Activated CD4-positive, CD25-positive, alpha-beta regulatory T cell (primary cell): Measurements from ENCODE around the gene BANF2.

Source experiments
- DNase-seq, 4 experiments: peaks; one replicate each; lab custom pipeline; 2025; lab: John Stamatoyannopoulos, UW

BANF2 gene

DNA sequence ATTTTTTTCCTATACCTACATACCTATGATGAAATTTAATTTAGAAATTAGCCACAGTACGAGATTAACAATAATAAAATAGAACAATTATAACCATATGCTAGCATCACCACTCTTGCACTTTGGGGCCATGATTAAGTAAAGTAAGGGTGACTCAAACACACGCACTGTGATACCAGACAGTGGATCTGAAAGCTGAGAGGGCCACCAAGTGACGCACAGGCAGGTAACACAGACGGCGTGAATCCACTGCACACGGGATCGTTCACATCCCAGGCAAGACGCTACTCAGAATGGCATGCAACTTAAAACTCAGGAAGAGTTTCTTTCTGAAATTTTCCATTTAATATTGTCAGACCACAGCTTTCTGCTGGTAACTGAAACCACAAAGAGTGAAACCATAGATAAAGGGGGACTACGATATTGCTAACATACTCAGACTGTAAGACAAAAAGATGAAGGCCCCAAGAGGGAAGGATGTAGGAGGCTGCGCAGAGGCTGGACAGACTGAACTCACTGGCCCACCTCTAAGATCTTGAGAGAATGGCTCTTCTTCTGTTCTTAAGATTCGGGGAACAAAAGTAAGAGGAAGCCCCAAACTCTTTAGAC is 35.6 kb upstream of the BANF2 start:
- DNase-seq, result no peak

DNA sequence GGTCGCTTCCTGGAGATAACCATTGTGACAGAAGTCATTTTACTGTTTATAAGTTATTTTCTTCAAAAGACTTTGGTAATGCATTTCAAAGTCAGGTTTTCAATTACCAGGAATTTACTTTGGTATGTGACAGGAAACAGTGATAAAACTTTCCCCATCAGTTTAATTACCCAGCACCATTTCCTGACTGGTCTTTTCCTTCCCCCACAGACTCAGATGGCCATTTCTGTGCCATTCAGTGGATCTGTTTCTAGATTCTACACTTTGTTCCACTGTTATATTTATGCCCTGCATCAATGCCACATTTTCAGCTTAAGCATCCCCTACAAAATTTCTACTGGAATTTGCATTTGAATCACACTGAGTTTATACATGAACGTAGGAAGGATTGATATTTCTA is 34.0 kb upstream of the BANF2 start:
- no peak for DNase-seq

DNA sequence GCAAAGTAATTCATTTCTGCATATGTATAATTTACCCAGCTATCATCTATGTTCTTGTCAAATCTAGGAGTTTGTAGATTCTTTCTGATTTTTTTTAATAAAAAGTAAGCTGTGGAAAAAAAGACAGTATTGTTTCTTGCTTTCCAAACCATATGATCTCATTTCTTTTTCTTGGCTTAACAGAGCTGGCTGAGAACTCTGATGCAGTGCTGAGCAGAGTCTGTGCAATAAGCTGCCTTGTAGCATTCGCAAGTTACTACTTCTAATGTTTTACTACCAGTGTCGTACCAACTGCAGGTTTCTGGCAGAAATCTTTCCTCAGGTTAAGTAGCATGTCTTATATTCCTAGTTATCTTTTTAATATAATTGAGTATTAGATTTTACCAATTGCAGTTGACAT is 33.3 kb upstream of the BANF2 start:
- no peak for DNase-seq

DNA sequence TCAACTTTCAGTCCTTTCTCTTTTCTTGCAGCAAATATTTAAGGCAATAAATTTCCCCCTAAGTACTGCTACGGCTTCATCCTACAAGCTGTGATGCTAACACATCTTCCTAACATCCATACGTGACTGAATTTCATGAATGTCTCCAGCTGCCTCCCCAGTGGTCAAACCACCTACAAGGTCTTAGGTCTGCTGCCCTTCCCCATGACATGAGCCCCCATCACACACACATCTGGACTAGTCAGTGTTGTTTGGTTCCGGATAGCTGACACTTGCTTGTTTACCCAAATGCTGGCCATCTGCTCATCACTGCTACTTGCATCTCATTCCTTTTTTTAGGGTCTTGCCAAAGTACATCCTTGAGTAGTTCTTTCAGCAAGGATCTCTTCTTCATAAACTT is 32.3 kb upstream of the BANF2 start:
- DNase-seq, result no peak

DNA sequence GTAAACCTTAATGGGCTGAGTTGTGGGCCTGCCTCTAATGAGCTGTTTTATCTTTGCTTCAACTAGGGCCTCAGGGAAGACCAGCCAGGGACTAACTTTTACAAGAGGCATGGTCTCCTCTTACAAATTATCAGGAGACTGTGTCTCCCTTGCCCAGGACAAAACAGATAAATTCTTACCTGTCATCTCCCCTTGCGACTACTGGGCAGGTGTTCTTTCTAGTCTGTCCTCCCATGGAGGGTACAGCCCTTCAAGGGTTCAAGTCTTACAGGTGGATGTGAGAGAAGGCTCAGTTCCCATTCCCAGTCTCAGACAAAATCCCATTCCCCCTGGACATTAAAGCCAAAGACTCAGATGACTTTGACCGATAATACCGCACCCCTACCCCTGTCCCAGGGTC is 31.3 kb upstream of the BANF2 start:
- DNase-seq, result no peak

DNA sequence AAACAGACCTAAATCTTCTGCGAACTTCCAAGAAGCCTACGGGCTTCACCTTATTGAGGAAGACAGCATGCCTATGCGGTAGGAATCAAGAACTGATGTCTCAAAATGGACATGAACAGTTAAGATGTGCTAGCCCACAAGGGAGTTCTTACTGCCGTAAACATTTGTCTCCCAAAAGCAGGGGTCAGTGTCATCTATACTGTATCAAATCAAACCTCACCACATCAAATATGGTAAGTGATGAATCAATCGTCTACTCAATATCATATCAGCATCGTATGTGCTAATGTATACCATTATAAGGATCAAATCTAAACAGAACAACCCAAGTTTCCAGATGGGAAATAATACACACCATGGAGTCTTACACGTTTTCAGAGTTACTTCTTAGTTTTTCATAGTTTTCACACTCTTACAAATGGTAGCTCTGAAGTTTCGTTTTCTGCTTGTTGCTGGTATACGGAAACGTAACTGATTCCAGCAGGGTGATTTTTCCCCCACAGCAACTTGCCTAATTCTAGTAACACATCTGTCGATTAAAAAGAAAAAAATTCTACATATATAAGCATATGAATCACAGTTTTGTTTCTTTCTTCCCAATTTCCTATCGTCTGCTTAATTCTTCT is 30.3 kb upstream of the BANF2 start:
- no peak for DNase-seq

DNA sequence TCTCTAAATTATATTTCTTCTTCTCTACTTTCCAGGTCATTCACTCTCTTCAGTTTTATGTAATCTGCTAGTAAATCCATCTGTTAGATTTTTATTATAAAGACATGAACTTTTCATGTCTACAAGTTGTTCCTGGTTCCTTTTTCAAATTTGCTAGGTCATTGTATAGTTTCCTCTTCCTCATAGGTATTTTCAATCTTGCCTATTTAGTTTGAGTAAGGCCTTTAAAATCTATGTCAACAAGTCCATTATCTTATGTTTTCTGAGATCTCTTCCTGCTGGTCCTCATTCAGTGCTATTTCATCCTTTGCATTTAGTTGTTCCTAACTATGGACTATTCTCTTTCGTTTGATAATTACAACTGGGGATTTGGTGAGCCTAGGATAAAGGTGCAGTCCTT is 28.8 kb upstream of the BANF2 start:
- no peak for DNase-seq

DNA sequence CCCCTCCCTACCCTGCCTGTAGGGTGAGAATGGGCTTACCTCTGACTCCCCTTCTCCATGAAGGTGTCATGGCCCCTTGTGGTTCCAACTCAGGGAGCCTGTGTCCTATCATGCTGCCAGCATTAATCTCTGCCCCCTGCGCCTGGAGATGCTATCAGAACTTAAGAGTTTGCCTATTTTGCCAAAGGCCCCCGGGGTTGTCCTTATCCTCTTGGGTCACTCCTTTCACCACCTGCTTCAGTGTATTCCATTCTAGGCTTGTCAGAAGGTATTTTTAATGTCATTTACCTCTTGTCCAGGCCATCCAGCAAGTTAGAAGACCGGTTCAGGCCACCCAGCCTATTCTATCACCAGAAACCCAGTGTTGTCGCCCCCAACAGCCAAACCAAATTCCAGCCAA is 28.2 kb upstream of the BANF2 start:
- no peak for DNase-seq

DNA sequence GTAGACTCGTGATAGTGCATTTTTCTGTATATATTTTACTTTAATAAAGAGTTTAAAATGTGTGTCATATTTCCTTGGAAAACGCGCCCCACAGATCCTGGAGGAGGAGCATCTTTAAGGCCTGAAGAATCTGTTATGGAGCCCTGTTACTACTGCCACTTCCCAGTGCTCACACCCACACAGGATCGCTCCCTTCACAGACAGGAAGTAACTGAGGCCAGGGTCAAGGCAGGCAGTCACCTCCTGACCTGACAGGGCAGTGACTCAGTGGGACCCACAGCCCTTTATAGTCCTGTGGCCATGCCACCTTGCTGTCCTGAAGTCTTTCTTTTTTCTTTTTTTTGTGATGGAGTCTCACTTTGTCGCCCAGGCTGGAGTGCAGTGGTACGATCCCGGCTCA is 26.7 kb upstream of the BANF2 start:
- no peak for DNase-seq

DNA sequence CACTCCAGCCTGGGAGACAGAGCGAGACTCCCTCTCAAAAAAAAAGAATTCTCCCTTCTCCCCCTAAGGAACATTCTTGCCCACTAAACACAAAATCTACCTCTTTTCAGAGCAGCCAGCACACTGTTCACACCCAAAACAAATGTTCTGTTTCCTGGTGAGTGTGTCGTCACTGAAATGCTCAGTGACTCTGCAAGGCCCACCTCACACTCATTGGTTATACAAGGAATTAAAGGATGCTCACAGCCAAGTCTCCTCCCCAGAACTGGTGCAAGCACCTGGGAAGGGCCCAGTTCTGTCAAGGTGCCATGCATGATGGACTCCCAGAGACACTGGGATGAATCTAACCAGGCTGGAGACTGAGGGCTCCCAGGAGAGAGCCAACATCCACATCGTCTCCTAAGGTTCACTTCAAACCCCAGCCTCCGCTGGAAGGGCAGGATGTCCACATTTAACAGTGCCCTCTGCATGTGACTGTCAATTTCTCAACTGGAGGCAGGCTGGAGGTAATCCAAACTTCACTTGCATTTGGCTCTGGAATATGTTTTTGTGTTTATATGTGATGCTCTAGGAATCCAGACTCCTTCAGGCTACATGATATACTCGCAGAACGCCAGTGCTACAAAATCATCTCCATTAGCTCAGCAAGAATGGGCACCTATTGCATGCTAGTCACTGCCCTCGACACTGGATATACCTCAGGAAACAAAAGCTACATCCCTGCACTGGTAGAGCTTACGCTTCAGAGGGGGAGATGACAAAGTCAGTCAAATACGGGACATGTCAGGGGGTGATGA is 24.8 kb upstream of the BANF2 start:
- DNase-seq, result no peak

DNA sequence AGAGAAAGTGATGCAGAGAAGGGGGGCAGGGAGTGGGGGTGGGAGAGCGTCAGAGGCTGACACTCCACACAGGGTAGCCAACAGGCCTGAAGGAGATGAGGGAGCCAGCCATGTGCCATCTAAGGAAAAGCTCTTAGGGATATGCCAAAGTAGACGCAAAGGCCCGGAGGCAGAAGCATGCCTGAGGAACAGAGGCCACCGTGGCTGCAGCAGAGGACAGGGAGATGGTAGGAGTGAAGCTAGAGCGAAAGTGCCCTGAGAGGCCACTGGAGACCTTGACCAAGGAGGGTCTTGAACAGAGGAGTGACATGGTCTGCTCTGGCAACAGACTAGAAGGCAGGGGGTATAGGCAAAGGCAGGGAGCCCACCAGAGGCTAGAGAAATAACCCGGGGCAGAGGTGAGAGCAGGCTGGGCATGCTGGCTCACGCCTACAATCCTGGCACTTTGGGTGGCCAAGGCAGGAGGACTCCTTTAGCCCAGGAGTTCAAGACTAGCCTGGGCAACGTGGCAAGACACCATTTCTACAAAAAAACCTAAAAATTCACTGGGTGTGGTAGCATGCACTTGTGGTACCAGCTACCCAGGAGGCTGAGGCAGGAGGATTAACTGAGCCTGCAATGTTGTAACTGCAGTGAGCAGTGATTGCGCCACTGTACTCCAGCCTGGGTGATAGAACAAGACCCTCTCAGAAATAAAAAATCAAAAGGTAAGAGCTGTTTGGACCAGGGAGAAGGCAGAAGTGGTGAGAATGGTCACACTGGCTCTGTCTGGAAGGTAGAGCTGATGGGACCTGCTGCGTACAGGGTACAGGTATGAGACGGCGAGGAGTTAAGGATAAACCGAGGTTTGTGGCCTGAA is 24.0 kb upstream of the BANF2 start:
- DNase-seq, result no peak

DNA sequence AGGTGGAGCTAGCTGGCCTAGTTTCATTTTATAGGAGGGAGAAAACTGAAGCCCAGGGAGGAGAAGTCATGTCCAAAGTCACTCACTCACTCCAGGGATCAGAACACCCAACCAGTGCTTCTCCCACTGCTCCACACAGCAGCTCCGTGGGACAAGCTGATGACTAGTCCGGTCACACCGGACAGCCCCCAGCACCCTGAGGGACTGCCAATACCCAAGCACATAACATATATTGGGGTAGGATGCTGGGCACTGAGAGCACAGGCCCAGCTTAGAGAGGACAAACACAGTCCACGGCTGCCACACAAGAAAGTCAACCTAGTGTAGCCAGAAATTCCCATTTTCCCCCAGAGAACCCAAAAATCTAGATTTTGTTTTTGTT is 23.4 kb upstream of the BANF2 start:
- DNase-seq, result no peak

DNA sequence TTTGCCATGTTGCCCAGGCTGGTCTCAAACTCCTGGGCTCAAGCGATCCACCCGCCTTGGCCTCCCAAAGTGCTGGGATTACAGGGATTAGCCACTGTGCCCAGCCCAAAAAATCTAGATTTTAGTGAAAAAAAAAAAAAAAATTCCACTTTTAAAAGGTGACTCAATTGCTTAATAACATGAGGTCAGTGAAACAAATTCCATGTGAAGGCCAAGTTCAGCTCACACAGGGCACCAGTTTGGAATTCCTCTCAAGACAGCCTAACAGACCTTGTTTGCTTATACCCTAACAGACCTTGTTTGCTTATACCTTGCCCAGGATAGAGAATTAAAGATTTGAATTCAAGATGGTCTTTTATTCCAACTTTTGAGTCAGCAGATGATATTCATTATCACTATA is 22.8 kb upstream of the BANF2 start:
- DNase-seq, result no peak

DNA sequence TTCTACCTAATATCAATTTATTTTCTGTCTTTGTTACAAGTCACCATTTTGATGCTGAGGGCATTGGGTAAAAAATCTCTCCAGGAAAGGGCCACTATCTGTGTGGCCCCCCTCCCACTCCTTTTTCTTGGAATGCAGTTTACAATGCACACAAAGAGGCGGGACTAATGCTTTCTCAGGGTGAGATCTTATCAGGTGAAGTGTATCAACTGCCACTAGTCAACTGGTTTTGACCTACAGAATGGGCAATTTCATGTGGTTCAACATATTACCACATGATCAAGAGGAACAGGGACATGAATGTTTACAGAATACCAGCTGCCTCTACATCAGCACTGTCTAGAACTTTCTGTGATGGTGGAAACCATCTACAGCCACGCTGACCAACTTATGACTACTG is 21.5 kb upstream of the BANF2 start:
- no peak for DNase-seq

DNA sequence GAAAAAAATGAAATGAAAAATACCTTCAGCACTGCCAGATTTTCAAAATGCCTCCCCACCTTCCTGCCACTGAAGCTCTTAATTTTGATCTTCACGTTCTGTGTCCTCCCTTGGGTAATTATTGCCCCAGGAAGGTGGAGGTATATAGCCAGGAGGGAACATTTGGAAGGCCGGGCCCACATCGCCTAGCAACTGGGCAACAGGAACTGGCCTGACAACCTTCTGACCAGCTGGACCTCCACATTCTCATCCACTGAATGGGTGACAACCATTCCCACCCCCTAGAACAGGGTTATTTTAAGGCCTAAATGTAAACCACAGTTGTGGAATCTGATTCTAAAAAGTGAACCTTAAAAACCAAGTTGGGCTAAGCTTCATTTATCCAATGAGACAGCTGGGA is 20.9 kb upstream of the BANF2 start:
- DNase-seq, result no peak

DNA sequence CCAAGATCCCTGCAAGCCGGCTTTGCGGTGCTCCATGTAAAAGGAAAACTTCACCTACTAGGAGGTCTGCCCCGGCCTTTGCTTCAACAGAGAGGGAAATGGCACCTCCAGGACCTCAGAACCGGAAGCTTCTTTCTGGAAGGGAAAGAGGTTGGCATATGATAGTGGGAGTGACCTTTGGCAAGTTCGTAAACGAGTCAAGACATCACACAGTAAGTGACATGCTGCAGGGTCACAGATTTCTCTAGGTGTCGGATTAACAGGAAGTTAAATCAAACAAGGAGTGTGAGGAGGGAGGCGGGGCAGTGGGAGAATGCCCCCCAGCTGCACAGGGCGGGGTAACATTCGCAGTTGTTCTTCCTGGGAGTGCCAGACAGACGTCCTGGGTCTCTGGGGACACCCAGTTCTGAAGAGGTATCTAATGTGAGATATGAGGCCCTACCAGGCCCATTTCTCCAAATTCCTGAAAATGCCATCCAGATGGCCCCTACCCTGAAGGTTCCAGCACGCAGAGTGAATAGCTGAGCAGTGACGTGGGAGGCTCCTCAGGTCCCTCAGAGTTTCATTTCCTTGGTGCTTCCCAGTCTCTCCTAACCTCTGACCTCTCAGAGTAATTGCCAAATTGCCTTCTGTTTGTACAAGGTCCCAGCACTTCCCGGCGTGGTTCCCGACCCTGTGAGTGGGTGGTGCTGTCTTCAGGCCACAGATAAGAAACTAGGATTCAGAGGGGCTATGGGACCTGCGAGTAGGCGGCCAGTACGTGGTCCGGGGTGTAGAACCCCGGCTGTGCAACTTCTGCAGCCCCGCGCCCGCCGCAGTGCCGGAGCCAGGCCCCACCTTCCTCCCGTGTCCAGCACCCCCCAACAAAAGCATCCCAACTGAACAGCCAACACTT is 19.6 kb upstream of the BANF2 start:
- DNase-seq, result no peak

DNA sequence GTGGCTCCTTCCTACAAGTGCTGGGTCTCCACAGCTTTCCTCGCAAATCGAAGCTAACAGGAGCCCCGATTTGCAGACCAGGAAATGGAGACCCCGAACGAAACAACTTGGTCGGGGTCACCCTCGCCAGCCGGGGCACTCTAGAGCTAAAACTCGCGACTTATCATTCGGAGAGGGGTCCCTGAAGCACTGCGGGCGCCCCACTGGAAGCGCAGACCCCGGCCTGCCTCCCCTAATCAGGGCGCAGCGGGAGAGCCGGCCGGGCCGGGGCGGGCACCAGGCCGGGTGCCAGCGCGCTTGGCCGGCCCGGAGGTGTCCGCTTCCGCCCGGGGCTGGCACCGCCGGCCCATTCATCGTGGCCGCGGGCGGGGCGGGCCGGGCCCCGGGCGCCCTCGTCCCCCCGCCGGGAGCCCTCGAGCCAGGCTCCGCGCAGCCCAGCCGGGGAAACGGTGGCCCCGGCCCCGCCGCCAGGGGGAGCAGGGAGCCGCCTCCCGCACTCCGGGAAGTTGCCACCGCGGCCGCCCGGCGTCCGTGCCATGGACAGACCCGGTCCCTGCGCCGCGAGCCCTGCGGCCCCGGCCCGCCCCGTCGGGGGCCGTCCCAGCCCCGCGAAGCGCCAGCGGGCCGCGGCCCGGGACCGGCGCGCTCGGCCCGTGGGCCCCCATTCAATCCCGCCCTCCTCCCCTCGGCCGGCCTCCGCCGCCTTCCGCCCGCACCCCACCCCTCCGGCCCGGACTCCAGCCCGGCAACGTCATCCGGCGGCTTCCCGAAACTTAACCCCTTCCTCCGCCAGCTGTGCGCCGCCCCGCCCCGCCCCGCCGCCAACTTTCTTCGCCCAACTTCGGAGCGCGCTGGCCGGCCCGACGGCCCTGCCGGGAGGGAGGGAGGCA is 18.7 kb upstream of the BANF2 start:
- DNase-seq, result peak; percentile 58 to 69 (median 64)

DNA sequence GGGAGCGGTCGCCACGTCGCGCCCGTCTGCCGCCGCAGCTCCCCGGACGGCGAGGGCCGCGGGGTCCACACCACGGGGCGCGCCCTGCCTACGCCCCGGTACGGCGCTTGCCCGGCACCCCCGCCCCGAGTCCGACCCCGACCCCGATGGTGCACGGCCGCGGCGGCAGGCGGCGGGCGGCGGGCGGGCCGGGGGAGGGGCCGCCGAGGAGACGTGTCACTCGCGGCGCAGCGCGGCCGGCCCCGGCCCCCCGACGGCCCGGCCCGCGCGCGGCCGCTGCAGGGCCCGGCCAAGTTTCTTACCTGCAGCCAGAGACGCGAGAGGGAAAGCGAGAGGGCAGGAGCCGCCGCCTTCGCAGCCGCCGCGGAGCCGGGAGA is 18.1 kb upstream of the BANF2 start:
- DNase-seq, result no peak

DNA sequence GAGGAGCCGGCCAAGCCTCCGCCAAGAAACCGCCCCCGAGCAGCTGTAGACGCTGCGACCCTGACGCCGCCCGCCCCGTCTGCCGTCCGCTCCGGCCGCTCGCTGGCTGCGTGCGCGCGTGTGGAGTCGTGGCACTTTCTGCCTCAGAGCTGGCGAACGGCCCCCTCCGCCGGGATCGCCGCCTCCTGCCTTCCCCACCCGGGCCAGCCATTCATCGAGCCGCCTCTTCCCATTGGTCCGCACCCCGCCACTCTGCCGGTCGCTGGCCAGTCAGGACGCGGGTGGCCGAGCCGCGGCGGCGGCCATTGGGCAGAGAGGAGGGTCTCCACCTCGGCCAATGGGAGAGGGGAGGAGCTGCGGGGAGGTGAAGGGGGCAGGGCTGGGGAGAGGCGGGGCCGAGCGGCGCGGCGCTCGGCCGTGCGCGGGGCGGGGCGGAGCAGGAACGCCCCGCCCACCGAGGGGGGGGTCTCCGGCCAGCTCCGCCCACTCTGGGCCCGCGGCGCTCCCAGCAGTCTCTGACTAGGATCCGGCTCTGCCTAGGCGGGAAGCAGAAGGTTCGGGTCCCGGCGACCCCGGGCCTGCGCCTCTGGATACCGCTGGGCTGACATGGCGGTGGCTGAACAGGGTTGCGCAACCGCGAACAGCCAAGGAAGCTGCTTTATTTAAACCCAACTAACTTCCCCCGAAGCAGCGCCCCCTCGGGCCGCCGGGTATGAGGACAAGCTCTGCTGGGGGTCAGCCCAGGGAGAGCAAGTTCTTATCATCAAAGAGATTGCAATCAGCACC is 17.5 kb upstream of the BANF2 start, which contains the start of gene RRBP1:
TSS of gene RRBP1 (minus strand) at position 140 of the 786 bp plus-strand sequence. CDS start 21,735 bp downstream, outside the sequence.
- peak; percentile 91 to 95 (median 94) for DNase-seq

DNA sequence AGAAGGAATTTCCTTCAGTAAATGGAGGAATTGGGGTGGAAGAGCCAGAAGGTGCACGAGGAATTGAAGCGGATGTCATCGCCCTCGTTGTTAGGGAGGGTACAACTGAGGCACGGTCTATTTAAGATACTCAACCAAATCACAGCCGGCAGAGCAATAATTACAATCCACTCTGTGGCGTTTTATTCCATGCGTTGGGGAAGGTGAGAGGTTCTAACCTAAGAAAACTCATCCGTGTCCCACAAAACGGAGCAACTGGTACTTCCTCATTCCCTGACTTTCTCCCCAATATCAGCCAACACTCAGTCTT is 16.9 kb upstream of the BANF2 start:
- no peak for DNase-seq
